ENCODE data around the gene USP15.
"Not testable (repeated sequence)": the region's sequence is repeated elsewhere in the genome, so short reads cannot be mapped to it uniquely, and the experiment has no call there.

Gene USP15

GRCh38 chr12:62436164-62436503 is 175.9 kb downstream of the USP15 start:
- TF ChIP-seq POLR2A (IDR thresholded peaks at IDR 0.05; ENCODE audit: extremely low read depth, insufficient read length) (no peak), MYC (IDR thresholded peaks at IDR 0.05; ENCODE audit: low read depth, low read length) (no peak), MAX (IDR thresholded peaks at IDR 0.05; ENCODE audit: low read depth, low read length) (no peak), CTCF (IDR thresholded peaks at IDR 0.05; ENCODE audit: low read depth, low read length) (no peak)
- no peak for DNase-seq (ENCODE audit: low read depth)
- no peak overlapping the region for H3K4me3 ChIP-seq (ENCODE audit: low read depth, low read length)

GRCh38 chr12:62438098-62438692 is 178.0 kb downstream of the USP15 start:
- no peak overlapping the region for H3K4me3 ChIP-seq (ENCODE audit: low read depth, low read length)
- TF ChIP-seq MAX (IDR thresholded peaks at IDR 0.05; ENCODE audit: low read depth, low read length) (no peak), CTCF (IDR thresholded peaks at IDR 0.05; ENCODE audit: low read depth, low read length) (peak; percentile 59)
- DNase-seq (ENCODE audit: low read depth): peak; percentile 73

GRCh38 chr12:62446754-62447452 is 186.7 kb downstream of the USP15 start:
- no peak for DNase-seq (ENCODE audit: low read depth)
- TF ChIP-seq CTCF (IDR thresholded peaks at IDR 0.05; ENCODE audit: low read depth, low read length) (no peak), POLR2A (IDR thresholded peaks at IDR 0.05; ENCODE audit: extremely low read depth, insufficient read length) (no peak), MYC (IDR thresholded peaks at IDR 0.05; ENCODE audit: low read depth, low read length) (no peak), MAX (IDR thresholded peaks at IDR 0.05; ENCODE audit: low read depth, low read length) (no peak)
- no peak overlapping the region for H3K4me3 ChIP-seq (ENCODE audit: low read depth, low read length)

GRCh38 chr12:62448436-62448835 is 188.2 kb downstream of the USP15 start:
- H3K4me3 ChIP-seq (ENCODE audit: low read depth, low read length): no peak overlapping the region
- DNase-seq (ENCODE audit: low read depth): no peak
- TF ChIP-seq MAX (IDR thresholded peaks at IDR 0.05; ENCODE audit: low read depth, low read length) (no peak), POLR2A (IDR thresholded peaks at IDR 0.05; ENCODE audit: extremely low read depth, insufficient read length) (no peak), CTCF (IDR thresholded peaks at IDR 0.05; ENCODE audit: low read depth, low read length) (no peak), MYC (IDR thresholded peaks at IDR 0.05; ENCODE audit: low read depth, low read length) (no peak)

GRCh38 chr12:62455429-62455828 is 195.2 kb downstream of the USP15 start:
- DNase-seq (ENCODE audit: low read depth); H3K4me3 ChIP-seq (ENCODE audit: low read depth, low read length): not testable (repeated sequence)

GRCh38 chr12:62458626-62459025 is 198.4 kb downstream of the USP15 start:
- TF ChIP-seq MYC (IDR thresholded peaks at IDR 0.05; ENCODE audit: low read depth, low read length) (no peak), CTCF (IDR thresholded peaks at IDR 0.05; ENCODE audit: low read depth, low read length) (no peak), POLR2A (IDR thresholded peaks at IDR 0.05; ENCODE audit: extremely low read depth, insufficient read length) (no peak), MAX (IDR thresholded peaks at IDR 0.05; ENCODE audit: low read depth, low read length) (no peak)
- no peak for DNase-seq (ENCODE audit: low read depth)
- no peak overlapping the region for H3K4me3 ChIP-seq (ENCODE audit: low read depth, low read length)
